ENCODE measurements around the gene HABP4.

The HABP4 gene

DNA sequence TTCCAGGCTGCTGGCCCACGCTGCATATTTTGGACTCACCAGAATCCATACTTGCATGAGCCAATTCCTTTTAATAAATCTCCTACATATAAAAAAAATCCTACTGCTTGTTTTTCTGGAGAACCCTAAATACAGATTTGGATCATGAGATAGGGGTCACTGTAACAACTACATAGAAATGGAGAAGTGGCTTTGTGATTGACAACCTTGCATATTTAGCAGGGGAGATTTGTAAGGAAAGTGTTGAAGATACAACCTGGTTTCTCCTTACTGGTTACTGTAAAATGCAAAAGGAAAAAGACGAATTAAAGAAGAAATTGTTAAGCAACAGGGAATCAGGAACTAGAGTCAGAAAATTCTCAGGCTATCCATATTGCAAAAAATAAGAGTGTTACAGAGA, 74.8 kb downstream of the HABP4 start:
- DNase-seq, result no peak

- no peak for DNase-seq
Observed at GRCh38 chr9:96532173-96532572, 82.2 kb downstream of the HABP4 start.

GRCh38 chr9:96540106-96540505, 90.1 kb downstream of the HABP4 start:
- DNase-seq, result no peak

Measured in NCI-H1105 (cell line).